GM12865 (cell line): Measurements from ENCODE around the gene HSF2BP.
"Not testable (repeated sequence)": the region's sequence is repeated elsewhere in the genome, so short reads cannot be mapped to it uniquely, and the experiment has no call there.

Source experiments
- DNase-seq: peaks from one replicate; pipeline ENCODE4 v3.0.0; 2010; ENCODE audit warnings: low read depth
- H3K4me3 ChIP-seq: 2 replicates; pipeline ENCODE4 v1.5.1; 2011; ENCODE audit warnings: mild to moderate bottlenecking, low read depth, low read length, control low read depth
- TF ChIP-seq, protein P1 (sequence below): IDR thresholded peaks from 2 replicates; pipeline ENCODE4 v1.5.1; 2011; ENCODE audit warnings: low read length, control low read depth, low read depth, inconsistent platforms; ENCODE audit not compliant: insufficient read depth; ENCODE audit errors: missing control alignments

Gene HSF2BP

DNA sequence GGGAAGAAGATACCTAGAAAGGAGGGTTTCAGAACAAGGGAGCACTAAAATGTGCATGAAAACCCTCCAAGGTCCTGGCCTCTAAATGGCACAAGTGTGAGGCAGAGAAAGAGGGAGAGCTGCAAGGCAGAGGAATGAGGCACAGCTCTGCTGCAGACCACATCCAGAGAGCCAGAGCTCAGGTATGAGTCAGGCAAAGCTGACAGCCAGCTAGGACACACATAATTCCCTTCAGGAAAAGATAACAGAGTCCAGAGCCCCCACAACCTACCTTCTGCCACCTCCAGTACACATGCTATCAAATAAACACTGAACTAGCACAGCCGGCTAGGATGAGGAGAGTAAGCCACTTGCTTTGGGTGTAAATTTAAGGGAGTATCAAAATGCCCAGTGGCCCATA, 62.2 kb downstream of the HSF2BP start:
- no peak overlapping the region for H3K4me3 ChIP-seq
- TF ChIP-seq, protein P1, sequence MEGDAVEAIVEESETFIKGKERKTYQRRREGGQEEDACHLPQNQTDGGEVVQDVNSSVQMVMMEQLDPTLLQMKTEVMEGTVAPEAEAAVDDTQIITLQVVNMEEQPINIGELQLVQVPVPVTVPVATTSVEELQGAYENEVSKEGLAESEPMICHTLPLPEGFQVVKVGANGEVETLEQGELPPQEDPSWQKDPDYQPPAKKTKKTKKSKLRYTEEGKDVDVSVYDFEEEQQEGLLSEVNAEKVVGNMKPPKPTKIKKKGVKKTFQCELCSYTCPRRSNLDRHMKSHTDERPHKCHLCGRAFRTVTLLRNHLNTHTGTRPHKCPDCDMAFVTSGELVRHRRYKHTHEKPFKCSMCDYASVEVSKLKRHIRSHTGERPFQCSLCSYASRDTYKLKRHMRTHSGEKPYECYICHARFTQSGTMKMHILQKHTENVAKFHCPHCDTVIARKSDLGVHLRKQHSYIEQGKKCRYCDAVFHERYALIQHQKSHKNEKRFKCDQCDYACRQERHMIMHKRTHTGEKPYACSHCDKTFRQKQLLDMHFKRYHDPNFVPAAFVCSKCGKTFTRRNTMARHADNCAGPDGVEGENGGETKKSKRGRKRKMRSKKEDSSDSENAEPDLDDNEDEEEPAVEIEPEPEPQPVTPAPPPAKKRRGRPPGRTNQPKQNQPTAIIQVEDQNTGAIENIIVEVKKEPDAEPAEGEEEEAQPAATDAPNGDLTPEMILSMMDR: no peak
- DNase-seq: no peak

DNA sequence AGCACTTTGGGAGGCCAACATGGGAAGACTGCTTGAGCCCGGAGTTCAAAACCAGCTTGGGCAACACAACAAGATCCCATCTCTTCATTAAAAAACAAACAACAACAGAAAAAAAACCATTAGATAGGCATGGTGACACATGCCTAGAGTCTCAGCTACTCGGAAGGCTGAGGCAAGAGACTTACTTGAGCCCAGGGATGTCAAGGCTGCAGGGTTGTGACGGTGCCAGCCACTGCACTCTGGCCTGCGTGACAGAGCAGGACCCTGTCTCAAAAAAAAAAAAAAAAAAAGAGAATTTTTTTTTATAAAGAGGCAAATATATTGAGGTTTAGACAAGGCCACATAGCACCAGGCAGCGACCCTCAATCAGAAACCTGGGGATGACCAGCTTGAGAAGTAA, 62.7 kb downstream of the HSF2BP start:
- no peak overlapping the region for H3K4me3 ChIP-seq
- TF ChIP-seq, protein P1: no peak
- no peak for DNase-seq

DNA sequence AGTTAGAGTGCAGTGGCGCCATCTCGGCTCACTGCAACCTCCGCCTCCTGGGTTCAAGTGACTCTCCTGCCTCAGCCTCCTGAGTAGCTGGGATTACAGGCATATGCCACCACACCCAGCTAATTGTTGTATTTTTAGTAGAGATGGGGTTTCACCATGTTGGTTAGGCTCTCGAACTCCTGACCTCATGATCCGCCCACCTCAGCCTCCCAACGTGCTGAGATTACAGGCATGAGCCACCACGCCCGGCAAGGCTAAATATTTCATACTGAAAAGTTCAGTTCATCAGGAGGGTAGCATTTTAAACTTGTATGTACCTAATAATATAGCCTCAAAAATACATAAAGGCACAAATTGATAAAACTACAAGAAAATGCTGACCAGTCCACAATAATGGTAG, 63.5 kb downstream of the HSF2BP start:
- H3K4me3 ChIP-seq, DNase-seq: not testable (repeated sequence)

DNA sequence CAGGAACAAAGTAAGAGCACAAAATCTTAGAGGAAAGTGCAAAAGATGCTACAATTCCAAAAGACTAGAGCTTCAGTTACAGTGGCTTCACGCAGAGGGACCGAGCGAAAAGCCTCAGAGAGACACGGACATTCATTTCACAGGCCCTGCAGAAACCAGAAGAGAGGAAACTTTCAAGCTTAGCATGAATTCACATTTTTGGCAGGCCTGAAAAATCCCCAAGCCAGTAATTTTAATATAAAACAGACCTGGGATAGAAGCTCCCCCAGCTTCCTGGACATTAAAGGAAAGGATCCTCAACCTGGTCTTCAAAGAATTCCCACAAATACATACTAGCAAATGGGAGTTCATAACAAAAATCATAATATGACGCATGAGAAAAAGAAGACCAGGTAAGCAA, 66.2 kb downstream of the HSF2BP start:
- TF ChIP-seq, protein P1: no peak
- DNase-seq: no peak
- H3K4me3 ChIP-seq: no peak overlapping the region

DNA sequence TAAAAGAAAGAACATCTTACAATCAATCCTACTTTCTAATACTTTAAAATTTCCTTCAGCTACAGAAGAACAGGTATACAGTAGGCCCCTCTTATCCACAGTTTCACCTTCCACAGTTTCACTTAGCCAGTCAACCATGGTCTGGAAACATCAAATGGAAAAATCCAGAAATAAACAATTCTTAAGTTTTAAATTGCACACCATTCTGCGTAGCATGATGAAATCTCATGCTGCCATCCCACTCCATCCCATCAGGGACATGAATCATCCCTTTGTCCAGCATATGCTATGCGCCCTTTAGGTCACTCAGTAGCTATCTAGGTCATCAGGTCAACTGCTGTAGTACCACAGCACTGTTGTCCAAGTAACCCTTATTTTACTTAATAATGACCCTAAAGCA, 67.7 kb downstream of the HSF2BP start:
- TF ChIP-seq, protein P1: no peak
- DNase-seq: no peak

DNA sequence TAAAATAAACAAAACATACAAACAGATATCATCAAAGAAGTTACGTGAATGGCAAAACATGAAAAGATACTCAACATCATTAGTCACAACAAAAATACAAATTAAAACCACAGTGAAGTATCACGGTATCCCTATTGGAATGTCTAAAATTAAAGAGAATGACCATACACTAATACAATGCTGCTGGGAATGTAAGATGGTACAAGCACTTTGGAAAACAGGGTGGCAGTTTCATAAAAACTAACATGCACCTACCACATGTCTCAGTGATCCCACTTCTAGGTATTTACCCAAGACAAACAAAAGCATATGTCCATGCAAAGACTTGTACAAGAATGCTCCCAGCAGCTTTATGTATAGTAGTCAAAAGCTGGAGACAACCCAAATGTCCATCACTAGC, 69.1 kb downstream of the HSF2BP start:
- TF ChIP-seq, protein P1: no peak
- DNase-seq: no peak
- no peak overlapping the region for H3K4me3 ChIP-seq

More for the DNA sequence above, 67.7 kb downstream of the HSF2BP start:
- no peak overlapping the region for H3K4me3 ChIP-seq

DNA sequence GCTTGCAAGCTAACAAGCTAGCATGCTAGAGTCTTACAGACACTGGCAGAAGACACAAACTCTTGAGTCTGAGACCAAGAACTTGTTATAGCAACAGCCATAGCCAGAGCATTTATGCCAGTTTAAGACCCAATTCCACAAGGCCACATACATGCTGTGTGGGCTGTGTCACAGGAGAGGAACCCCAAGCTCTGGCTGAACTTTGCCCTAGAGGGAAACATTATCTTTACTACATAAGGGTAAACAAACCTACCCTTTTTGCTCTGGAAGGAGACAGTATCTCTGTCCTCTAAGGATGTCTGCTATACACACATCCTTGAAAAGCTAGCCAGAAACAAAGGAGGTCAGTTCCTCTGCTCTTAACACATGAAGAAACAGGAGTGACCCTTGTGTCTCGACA, 70.3 kb downstream of the HSF2BP start:
- TF ChIP-seq, protein P1: no peak
- no peak for DNase-seq
- H3K4me3 ChIP-seq: no peak overlapping the region
